Brain pericyte (primary cell): ENCODE measurements around the gene CYB5A.

ENCODE experiments used
- DNase-seq: peaks from one replicate; pipeline ENCODE4 v3.0.0-alpha.2; 2012; ENCODE audit warnings: low read depth, low spot score

The CYB5A gene

DNA sequence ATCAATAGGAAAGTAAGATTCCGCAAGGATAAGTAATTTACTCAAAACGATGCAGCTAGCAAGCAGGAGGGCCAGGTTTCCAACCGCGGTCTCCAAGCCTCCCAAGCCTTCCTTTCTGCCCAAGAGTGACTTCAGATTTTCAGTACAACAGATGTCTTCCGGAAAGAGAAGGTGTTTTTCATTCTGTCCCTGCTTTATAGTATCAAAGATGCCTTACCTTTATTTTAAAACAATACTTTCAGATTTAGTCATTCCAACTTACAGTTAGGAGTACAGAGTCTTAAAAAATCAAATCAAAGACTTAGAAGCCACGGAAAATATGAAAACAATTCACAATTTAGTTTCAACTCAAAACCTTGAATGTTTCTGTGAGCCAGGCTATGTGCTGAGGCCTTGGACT is 43.6 kb downstream of the CYB5A start:
- no peak for DNase-seq

DNA sequence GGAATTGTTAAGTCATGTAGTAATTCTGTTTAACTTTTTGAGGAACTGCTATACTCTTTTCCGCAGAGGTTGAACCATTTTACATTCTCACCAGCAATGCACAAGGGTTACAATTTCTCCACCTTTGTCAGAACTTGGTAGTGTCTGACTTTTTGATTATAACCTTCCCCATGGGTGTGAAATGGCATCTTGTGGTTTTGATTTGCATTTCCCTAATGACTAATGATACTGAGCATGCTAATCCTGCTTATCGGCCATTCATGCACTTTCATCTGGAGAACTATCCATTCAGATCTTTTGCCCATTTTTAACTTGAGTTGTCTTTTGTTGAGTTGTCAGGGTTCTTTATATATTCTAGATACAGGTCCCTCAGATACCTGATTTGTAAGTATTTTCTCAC is 47.2 kb downstream of the CYB5A start:
- no peak for DNase-seq

DNA sequence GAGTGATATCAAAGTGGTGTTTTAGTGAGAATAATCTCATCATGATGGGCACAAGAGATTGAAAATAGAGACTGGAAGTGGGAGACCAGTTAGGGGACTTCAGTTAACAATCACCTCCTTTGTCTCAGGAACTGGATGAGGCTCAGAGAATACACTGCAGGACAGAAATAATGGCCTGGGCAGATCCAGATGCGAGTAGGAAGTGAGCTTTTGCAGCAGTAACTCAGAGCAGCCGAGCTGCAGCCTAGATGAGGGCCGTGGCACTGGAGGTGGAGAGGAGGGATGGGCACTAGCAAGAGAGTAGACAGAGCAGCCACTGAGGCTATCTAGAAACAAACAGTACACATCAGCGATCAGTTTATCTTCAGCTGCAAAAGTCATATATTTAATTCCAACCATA is 48.6 kb downstream of the CYB5A start:
- no peak for DNase-seq

DNA sequence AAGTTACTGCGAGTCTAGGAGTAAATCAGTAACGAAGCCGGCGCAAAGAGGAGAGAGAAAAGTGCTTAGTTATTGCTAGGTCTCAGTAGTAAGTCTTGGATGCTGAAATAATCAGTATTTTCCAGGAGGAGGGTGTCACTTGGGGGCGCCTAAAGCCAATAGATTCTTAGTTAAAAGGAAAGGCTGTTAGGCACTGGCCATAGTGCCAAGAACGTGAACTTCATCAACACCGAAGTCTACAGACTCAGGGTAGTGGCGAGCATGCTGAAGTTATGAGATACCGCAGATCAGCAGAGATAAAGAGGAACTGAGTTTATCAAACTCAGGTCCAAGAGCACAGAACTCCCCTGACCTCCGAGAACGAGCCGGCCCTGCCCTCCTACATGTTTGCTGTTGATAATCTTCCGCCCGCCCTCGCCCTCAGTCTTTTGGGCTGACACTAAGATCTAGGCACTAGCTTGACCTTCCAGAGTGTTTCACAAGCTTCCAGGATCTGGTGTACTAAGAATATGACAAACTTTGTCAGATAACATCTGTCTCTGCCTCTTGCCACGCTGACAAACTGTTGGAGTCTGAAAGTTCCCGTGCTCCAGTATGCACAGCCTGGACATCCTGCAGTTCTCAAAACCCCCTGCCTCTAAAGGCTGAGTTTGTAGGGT is 49.2 kb downstream of the CYB5A start:
- DNase-seq: no peak

DNA sequence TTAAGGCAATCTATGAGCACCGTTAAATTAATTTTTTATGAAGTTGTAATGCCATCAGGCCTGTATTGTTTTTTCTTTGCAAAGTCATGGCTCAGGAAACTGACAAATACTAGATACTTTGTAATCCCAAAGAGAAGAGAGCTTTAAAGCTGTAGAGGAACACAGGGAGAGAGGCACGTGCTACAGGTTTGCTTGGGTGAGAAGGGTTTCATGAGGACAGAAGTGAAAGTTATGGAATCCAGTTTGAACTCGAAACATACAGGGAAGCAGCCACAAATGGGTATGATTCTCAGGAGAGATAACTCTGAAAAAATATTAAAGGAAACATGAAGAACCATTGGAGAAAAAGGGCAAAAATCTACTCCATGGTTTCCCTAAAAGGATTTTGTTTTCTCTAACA is 49.8 kb downstream of the CYB5A start:
- DNase-seq: no peak

DNA sequence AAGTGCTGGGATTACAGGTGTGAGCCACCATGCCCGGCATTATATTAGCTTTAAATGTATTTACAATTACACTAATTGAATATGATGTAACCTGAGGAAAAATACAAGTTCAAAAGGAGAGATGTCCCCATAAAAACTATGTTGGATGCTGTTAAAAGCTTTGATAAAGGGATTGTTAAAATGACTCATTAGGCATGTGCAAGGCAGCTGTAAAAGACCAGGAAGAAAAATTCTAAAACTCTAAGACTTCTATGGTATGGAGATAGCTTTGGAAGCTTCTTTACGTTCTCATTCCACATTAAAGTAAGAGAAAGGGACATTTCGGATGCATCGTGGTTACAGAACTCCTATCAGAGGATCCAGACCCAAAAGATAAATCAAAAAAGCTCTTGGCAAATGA is 50.3 kb downstream of the CYB5A start:
- DNase-seq: no peak

DNA sequence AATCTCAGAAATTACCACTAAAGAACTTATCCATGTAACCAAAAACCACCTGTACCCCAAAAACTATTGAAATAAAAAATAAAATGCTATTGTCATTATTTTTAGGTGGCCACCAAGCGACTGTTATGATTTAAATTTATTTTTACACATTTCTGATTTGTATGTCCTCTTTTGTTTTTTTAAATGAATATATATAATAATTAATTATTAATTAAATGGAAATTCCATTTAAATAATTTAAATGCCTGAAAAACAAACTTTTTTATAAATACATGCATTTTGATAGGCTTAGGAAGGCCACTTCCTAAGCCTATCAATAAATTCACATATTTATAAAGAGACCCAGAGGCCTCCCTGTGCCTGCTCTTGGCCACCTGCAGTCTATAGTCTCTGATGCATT is 52.2 kb downstream of the CYB5A start:
- no peak for DNase-seq

DNA sequence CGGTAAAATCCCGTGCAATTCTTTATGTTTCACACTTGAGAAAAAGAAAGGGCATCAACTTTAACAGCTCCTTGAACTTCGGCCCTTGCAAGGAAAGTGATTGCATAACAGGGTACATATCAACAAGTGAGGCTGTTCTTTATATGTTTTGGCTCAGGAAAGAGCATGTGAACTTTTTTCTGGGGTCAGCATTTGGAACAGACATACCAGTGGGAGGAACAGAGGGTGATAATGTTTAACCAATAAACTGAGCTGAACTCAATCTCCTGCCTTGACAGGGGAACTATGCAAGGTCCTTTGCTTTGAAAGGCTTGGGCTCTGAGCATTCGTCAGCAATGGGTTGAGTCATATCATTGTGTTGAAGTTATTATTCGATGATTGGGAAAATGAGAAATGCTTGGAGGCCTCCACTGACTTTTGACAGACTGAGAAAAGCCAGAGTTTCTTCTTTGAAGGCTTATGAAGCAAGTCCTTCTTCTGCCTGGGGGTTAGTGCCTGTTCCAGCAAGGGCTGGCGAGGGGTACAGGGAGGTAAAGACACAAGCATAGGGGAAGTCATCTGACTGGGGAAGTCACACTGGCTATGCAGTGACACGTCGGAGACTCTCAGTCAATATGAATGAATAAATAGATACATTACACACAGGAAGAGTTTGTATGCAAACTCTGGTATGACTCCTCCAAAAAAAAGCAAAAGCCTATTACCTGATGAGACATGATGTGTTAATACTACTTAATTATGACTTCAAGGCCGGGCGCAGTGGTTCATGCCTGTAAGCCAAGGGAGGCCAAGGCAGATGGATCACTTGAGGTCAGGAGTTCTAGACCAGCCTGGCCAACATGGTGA is 57.2 kb downstream of the CYB5A start:
- DNase-seq: peak; percentile 66

DNA sequence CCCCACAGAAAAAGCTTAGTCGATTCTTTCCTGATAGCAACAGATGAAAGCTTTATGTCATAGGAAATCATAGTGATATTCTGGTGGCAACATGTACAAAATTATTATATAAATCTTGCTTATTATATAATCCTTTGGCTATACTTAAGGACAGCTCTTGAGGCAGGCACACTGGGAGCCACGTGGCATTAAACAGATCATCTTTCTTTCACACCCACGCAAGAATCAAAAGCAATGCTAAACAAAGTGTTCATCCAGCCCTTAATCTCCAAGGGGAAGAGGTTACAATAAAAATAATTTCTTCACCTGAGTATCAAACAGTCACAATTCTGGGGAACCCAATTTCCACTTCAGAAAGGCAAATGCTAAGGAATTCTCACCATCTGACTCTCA is 57.8 kb downstream of the CYB5A start:
- DNase-seq: no peak

DNA sequence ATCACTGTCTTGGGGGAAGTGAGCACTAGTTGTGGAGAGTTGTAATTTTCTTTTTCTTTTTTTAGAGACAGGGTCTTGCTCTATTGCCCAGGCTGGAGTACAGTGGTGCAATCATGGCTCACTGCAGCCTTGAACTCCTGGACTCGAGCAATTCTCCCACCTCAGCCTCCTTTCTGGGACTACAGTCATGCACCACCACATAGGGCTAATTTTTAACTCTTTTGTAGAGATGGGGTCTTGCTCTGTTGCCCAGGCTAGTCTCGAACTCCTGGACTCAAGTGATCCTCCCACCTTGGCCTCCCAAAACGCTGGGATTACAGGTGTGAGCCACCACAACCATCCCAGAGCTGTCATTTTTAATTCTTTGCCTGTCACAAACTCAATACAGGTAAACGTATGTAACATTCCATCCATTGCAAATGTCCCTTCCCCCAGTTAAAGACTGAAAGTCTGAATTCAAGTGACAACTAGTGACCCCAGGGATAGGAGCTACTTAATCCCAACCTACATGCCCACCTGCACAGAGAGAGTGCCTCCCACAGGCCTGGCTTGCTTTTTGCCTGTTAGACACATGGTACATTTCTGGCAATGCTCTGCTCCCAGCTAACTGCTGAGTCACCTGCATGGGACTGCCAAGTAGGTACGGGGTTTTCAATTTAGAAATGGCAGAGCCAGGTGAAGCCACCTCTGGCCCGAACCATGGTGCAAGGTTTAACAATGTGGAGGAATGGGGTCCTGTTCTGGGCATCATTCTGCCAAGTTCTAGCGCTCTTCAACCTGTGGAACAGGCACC is 60.6 kb downstream of the CYB5A start:
- no peak for DNase-seq

DNA sequence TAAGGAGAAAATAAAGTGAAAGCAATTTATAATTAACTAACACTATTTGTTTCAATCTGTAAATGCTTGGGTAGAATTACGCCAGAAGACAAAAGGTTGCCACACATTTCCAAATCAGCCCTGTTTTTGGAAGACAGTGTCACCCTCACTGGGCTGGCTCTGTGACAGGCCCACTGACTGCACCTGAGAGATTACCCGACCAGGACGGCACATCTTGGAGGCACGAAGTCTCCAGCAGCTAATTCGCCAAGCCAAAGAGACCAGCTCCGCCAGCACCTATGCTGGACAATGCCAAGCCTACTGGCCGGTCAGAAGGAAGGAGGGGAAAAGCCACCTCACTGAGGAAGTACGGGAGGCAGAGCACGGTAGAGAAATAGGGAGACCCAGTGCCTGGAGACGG is 61.9 kb downstream of the CYB5A start:
- DNase-seq: no peak

DNA sequence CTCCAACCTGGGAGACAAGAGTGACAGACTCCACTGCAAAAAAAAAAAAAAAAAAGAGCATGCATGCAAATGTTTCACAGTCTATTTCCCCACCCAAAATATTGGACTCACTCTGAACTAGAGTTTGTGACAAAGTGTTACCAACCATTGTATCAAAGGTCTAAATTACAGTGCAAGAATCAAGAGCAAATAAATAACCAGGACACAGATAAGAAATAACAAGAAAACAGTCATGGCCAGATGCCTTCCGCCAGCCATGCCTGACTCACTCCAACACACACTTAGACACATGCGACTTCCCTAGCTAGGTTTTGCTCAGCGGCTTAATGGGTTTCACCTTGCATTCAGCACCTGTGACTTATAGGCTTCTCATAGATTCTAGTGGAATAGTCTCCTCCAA is 62.8 kb downstream of the CYB5A start:
- DNase-seq: no peak

DNA sequence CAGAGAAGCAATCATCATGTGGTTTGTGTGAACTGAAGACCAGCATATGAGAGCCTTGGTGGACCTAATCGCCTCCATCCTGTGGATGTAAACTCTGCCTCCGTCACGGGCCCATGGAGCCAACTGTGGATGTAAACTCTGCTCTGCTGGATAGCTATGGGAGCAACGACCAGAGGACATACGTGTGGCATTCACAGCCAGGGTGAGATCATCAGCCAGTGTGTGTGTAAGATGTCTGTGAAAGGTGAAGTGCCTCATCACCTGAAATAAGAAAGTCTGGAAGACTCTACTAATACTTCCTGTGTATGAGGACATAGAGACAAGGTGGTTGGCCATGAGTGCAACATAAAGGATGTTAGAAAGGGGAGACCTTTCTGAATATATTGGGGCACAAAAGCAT is 63.5 kb downstream of the CYB5A start:
- DNase-seq: no peak

DNA sequence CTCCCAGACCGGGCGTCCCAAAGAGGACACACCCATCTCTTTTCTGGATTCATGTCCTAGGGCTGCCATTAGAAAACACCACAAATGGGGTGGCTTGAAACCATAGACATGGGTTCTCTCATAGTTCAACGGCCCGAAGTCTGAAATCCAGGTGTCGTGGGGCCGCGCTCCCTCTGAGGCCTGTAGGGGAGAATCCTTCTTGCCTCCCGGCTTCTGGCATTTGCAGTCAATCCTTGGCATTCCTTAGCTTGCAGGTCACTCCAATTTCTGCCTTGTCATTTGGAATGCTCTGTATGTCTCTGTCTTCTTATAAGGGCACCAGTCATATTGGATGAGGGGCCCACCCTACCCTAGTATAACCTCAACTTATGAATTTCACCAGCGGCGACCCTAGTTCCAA is 65.1 kb downstream of the CYB5A start:
- no peak for DNase-seq

DNA sequence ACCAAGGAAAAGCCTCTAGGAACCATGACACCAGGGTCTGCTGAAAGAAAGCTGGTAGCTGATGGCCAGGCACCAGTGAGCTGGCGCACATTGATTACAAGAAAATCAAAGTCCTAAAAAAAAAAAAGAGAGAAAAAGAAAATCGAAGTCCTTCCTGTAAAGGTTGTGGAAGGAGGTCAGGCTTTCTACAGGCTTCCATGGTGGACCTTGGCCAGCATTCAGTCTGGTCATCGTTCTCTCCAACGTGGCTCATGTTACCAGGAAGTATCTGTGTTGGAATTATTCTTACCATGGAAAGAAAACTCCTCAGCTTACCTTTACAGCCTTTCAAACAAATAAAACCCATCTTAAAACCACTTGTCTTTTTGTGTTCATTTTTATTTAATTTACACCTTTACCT is 65.6 kb downstream of the CYB5A start:
- DNase-seq: no peak

DNA sequence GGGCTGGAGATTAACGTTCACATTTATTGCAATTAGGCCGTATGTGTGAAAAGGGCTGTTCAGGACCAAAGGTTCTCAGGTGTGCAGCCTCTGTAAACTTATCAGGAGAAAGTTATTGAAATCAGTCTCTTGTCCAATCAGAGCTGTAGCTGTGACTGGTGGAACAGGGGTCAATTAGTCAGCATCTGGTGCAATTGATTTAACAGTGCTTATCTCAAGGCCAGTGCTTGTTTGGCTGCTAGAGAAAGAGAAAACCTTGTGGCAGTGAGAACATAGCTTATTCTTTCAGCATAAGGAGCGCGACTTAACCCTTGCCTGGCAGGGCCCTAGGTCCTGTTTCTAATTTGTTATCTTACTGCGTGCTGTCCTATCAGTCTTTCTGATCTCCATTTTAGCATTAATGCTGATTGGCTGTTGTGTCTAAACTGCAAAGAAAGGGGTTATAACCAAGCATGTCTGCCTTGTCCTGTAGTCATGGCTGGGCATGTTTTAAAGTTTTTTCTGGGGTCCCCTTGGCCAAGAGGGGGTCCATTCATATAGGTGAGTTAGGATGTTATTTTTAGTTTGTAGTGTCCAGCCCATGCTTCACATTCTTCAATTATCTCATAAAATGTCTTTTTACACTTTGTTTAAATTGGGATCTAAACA is 66.4 kb downstream of the CYB5A start:
- DNase-seq: no peak

DNA sequence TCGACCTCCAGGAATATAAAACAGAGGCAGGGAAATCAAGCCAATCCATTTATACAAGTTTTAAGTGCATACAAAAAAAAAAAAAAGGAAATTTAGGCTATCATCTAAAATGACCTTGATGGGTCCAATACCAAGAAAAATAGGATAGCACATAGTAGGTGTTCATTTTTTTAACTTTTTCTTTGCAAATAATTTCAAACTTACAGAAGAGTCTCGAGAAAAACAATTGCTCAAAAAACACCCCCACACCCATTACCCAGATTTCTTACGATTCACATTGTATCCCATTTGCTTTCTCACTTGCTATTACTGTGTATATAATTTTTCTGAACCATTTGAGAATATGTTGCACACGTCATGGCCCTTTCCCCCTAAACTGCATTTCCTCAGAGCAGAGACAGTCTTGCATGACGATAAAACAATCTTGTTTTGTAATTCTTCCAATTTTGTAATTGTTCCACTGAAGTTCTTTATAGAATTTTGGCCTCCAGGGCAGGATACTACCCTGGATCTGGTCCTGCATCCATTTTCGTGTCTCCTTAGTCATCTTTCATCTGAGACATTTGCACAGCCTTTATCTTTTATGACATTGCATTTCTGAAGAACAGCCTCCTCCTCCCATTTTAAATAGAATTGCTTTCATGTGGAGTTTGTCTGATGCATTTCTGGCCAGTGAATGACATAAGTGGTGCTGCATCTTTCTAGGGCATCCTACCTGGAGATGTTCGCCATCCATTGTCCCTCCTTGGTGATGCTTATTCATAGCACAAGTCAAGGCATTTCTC is 68.9 kb downstream of the CYB5A start:
- DNase-seq: no peak

DNA sequence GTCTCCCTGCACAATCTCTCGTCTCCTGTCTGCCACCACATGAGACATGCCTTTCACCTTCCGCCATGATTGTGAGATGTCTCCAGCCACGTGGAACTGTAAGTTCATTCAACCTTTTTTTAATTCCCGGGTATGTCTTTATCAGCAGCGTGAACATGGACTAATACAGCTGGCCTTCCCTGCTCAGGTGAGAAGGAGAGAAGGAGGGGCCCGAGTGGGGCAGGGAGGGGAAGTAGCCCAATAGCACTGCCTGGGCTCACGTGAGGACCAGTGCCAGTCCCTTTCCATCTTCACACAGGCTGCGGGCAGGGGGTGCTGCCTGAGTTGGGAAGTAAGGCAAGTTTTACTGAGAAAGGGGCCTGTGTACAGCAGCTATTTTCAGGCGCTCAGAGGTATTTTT is 70.7 kb downstream of the CYB5A start:
- DNase-seq: no peak

DNA sequence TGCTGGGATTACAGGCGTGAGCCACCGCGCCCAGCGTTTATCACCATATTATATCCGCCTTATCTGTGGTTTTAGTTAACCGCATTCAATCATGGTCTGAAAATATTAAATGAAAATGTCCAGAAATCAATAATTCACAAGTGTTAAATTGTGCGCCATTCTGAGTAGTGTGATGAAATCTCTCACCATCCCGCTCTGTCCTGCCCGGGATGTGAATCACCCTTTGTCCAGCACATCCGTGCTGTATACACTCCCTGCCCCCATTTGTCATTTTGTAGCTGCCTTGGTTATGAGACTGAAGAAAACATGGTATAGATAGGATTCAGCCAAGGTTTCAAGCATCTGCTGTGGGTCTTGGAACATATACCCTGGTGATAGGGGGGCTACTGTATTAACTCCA is 72.7 kb downstream of the CYB5A start:
- no peak for DNase-seq

DNA sequence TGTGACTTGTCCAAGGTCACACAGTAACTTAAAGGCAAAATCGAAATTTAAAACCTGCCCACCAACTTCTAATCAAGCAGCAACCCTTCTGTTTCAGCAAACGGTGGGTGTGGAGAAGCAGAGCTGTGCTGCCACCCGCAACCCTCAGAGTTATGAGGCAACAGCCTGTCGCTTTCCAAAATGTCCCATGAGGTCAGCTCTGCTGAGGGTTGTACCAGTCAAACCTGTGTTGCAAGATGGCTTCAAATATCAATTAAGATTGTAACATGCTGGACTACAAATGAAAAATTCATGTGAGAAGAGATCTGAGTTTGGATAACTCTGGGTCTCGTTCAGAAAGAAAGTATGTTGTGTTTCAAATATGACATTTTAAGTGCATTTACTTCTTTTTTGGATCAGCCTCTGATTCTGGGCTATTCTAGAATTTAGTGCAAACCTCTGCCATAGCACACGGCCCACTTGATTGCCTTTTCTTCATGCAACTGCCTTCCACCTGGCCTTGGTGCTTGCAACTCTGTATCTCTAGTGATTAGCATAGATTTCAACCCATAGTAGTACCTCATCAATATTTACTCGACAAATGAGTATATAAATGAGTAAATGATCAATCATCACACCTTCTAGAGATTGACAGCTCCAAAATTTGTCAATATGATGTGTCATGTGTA is 74.2 kb downstream of the CYB5A start:
- no peak for DNase-seq

DNA sequence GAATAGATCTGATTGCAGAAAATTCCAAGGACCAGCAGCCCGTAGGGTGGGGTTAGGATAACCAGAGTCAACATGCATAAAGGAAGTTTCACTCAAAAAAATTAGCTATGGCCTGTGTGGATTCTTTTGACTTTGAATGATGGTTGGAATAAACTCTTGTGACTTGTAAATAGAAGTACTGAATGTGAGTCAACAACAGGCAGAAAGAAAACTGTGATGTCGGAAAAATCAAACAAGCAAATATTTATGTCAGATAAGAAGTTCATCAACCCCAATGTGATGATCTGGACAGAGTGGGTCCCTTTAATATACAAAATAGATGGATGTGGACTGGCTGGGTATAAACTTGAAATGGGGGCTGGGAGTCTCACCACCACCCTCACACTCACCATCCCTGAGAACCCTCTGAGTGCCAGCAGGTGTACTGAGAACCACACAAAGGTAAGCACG is 75.1 kb downstream of the CYB5A start:
- no peak for DNase-seq
